H1 (cell line): ENCODE measurements around the gene SLC12A8. TPM values are rescaled to one million over a fixed set of nuclear protein-coding genes. Genes with fewer than 3 reads are reported as not detected.

Source experiments
- RAD21 ChIP-seq, 2 experiments: IDR thresholded peaks in 1 of 2; conservative IDR thresholded peaks in 1 of 2; 2 replicates each; pipeline ENCODE4 v1.6.1; 2011; ENCODE audit warnings: low read depth in 2 of 2, low read length in 2 of 2, improper control_type of control experiment in 1 of 2, inconsistent platforms in 1 of 2, mild to moderate bottlenecking in 1 of 2, moderate library complexity in 1 of 2
- polyA plus RNA-seq, 7 experiments: library from polyadenylated mRNA; depleted of rRNA in 3 of 7; stranded (reverse) in 5 of 7; unstranded in 2 of 7; fragments of >200 nt in 5 of 7; fragments of 200-250 nt in 2 of 7; gene quantifications; 1 replicate in 5 of 7; 2 replicates in 1 of 7; 4 replicates in 1 of 7; pipeline versions ENCODE4 v1.2.1 to v1.2.3, GENCODE V29; 2011 to 2013; ENCODE audit warnings: missing spikeins in 2 of 7, mixed read lengths in 2 of 7
- total RNA-seq: library from RNA; stranded (reverse); fragmentation: NEBNext Ultra II Directional; extraction: Animal tissue kit (Norgen Biotek cat#: 25700); gene quantifications from 2 replicates; pipeline ENCODE4 v1.2.1, GENCODE V29; 2021

SLC12A8 gene
- total and polyA plus RNA-seq, 2 of the 8 experiments (the other 6 are each of a cell fraction or from before 2014, with no cell fraction given), result 13.7 to 14.4 TPM

GRCh38 chr3:125203731-125204130 is 8.8 kb downstream of the SLC12A8 start (continued):
- TF ChIP-seq RAD21 (IDR thresholded peaks at IDR 0.05 in 1 of 2, conservative IDR thresholded peaks at IDR 0.05 in 1 of 2; ENCODE audit: low read depth in 2 of 2, low read length in 2 of 2), result no peak
